8988T (cell line): ENCODE results near the gene FANCI.

ENCODE experiments used
- DNase-seq: peaks from one replicate; pipeline ENCODE4 v3.0.0; 2011

FANCI gene

GRCh38 chr15:89363770-89364169 is 120.0 kb downstream of the FANCI start:
- DNase-seq, result no peak

GRCh38 chr15:89364341-89364740 is 120.6 kb downstream of the FANCI start:
- DNase-seq, result no peak

GRCh38 chr15:89364741-89365450 is 121.1 kb downstream of the FANCI start:
- DNase-seq, result no peak

GRCh38 chr15:89365462-89366065 is 121.8 kb downstream of the FANCI start:
- DNase-seq, result no peak
